ENCODE data around the gene PRR32.

The PRR32 gene

GRCh38 chrX:126815806-126816205, 3.7 kb upstream of the PRR32 start:
- H3K9me3 ChIP-seq (ENCODE audit: control insufficient read depth, insufficient read depth, low read depth, low read length): no peaks in the 10 kb centered on the region; the same call in 1 of the 2 replicates
- TF ChIP-seq ZNF335 (tag by site-specific recombination; conservative IDR thresholded peaks at IDR 0.05) (no peak), OSR2 (tag by site-specific recombination; IDR thresholded peaks at IDR 0.05) (no peak), ZNF366 (tag by site-specific recombination; conservative IDR thresholded peaks at IDR 0.05) (no peak), ZNF24 (tag by site-specific recombination; IDR thresholded peaks at IDR 0.05) (no peak), HOXC10 (CRISPR knock-in tag; IDR thresholded peaks at IDR 0.05) (no peak), ZNF19 (tag by site-specific recombination; IDR thresholded peaks at IDR 0.05; ENCODE audit: low read depth) (no peak), IKZF3 (tag by site-specific recombination; IDR thresholded peaks at IDR 0.05) (no peak), ZNF76 (tag by site-specific recombination; IDR thresholded peaks at IDR 0.05; ENCODE audit: borderline replicate concordance, low read depth) (no peak), ZFP41 (tag by site-specific recombination; IDR thresholded peaks at IDR 0.05; ENCODE audit: borderline replicate concordance) (no peak), ZNF138 (tag by site-specific recombination; IDR thresholded peaks at IDR 0.05; ENCODE audit: borderline replicate concordance) (no peak), ZNF600 (tag by site-specific recombination; IDR thresholded peaks at IDR 0.05) (no peak), ZBTB49 (tag by site-specific recombination; IDR thresholded peaks at IDR 0.05; ENCODE audit: low read depth) (no peak), REPIN1 (tag by site-specific recombination; IDR thresholded peaks at IDR 0.05; ENCODE audit: low read depth) (no peak), ZNF223 (tag by site-specific recombination; IDR thresholded peaks at IDR 0.05) (no peak), MYNN (tag by site-specific recombination; IDR thresholded peaks at IDR 0.05; ENCODE audit: borderline replicate concordance) (no peak), KLF16 (tag by site-specific recombination; IDR thresholded peaks at IDR 0.05) (no peak), ZNF837 (tag by site-specific recombination; IDR thresholded peaks at IDR 0.05) (no peak), ZBTB48 (tag by site-specific recombination; IDR thresholded peaks at IDR 0.05) (no peak)
- POLR2A ChIA-PET: no interaction called here
- H3K36me3 ChIP-seq (ENCODE audit: control insufficient read depth in 2 of 2, insufficient read depth in 1 of 2, low read length in 2 of 2): no peaks in the 10 kb centered on the region
- CTCF ChIA-PET: no interaction called here
- no peaks in the 10 kb centered on the region for H3K4me1 ChIP-seq (ENCODE audit: control insufficient read depth, insufficient read depth, low read length)
- H3K4me3 ChIP-seq (ENCODE audit: low read depth, low read length): no peak overlapping the region
- H3K27ac ChIP-seq (ENCODE audit: extremely low read depth, low read depth, low read length): no peak overlapping the region

- no peak for TF ChIP-seq PRDM6 (tag by site-specific recombination; IDR thresholded peaks at IDR 0.05)
- TF ChIP-seq ZNF544 (tag by site-specific recombination; IDR thresholded peaks at IDR 0.05): no peak
- no peak for TF ChIP-seq ZBTB17 (tag by site-specific recombination; IDR thresholded peaks at IDR 0.05)
- TF ChIP-seq ZNF157 (tag by site-specific recombination; IDR thresholded peaks at IDR 0.05): no peak
- TF ChIP-seq SETDB1 (IDR thresholded peaks at IDR 0.05; ENCODE audit: insufficient read length, low read length): no peak
- no peak for TF ChIP-seq RBAK (tag by site-specific recombination; IDR thresholded peaks at IDR 0.05)
- no peak for TF ChIP-seq ZNF423 (tag by site-specific recombination; IDR thresholded peaks at IDR 0.05)
- TF ChIP-seq ZNF335 (tag by site-specific recombination; conservative IDR thresholded peaks at IDR 0.05): no peak
- TF ChIP-seq ZNF629 (tag by site-specific recombination; IDR thresholded peaks at IDR 0.05): no peak
- no peak for TF ChIP-seq ZNF660 (tag by site-specific recombination; IDR thresholded peaks at IDR 0.05)
- TF ChIP-seq GLI4 (tag by site-specific recombination; IDR thresholded peaks at IDR 0.05): no peak
- no peak for TF ChIP-seq OSR2 (tag by site-specific recombination; IDR thresholded peaks at IDR 0.05)
- no peak for TF ChIP-seq ZNF2 (tag by site-specific recombination; IDR thresholded peaks at IDR 0.05)
- ChIA-PET POLR2A (no interaction called here), CTCF (no interaction called here)
- H3K9me3 ChIP-seq (ENCODE audit: control insufficient read depth, insufficient read depth, low read depth, low read length): no peaks in the 10 kb centered on the region
- H3K4me1 ChIP-seq (ENCODE audit: control insufficient read depth, insufficient read depth, low read length): no peaks in the 10 kb centered on the region
- H3K36me3 ChIP-seq (ENCODE audit: control insufficient read depth in 2 of 2, insufficient read depth in 1 of 2, low read length in 2 of 2): no peaks in the 10 kb centered on the region
- H3K27ac ChIP-seq (ENCODE audit: extremely low read depth, low read depth, low read length): no peak overlapping the region
- no peak overlapping the region for H3K4me3 ChIP-seq (ENCODE audit: low read depth, low read length)
Measured at GRCh38 chrX:126820700-126821420, 1.3 kb downstream of the PRR32 start.
